Body of pancreas (tissue), 4 donors: ENCODE measurements around the gene ING1. TPM values are rescaled to one million over a fixed set of nuclear protein-coding genes. Genes with fewer than 3 reads are reported as not detected.

Source experiments
- ATAC-seq: fragments of 150-250 bp; one replicate; pipeline ENCODE4 v1.9.1; 2016
- DNase-seq, 4 donors: peaks; one replicate each; pipeline ENCODE4 v3.0.0-alpha.2; 2019
- H3K27ac ChIP-seq, 4 donors: fragments of 200-600 bp; sonication (generic); 1 replicate in 3 of 4; 2 replicates in 1 of 4; pipeline versions ENCODE4 v1.5.1 to v1.6.1; 2016 to 2019; ENCODE audit warnings: mild to moderate bottlenecking in 1 of 4, mixed read lengths in 1 of 4, moderate library complexity in 1 of 4
- H3K27me3 ChIP-seq, 2 donors: fragments of 200-600 bp; sonication (generic); one replicate each; pipeline ENCODE4 v1.6.0; 2016; ENCODE audit warnings: mild to moderate bottlenecking in 1 of 2
- H3K36me3 ChIP-seq, 2 donors: fragments of 200-600 bp; sonication (generic); replicated peaks in 1 of 2; 2 replicates each; pipeline ENCODE4 v1.5.1; 2016; ENCODE audit warnings: low read depth in 2 of 2; ENCODE audit not compliant: insufficient read depth in 1 of 2
- H3K4me1 ChIP-seq: fragments of 200-600 bp; sonication (generic); one replicate; pipeline ENCODE4 v1.6.0; 2016
- H3K4me3 ChIP-seq, 2 donors: fragments of 200-600 bp; sonication (generic); 1 replicate in 1 of 2; 2 replicates in 1 of 2; pipeline ENCODE4 v1.5.1; 2016 to 2019
- H3K9me3 ChIP-seq, 3 donors: fragments of 200-600 bp; sonication (generic); 1 replicate in 2 of 3; 2 replicates in 1 of 3; pipeline ENCODE4 v1.5.1; 2016
- POLR2A ChIP-seq, 3 donors: fragments of 450-650 bp; IDR thresholded peaks; one replicate each; pipeline ENCODE4 v1.6.1; 2016; ENCODE audit warnings: antibody characterized with exemption in 3 of 3, mild to moderate bottlenecking in 2 of 3
- WGBS, 2 donors: methylation state at CpG; one replicate each; pipeline ENCODE4 v1.1.5; 2017; 5-methylcytosine and 5-hydroxymethylcytosine counted together
- intact Hi-C: fragments of 100-400 bp; cut with DNase I; formaldehyde crosslinking; loops from one replicate; pipeline ENCODE4 v1.15.1; 2023
- total RNA-seq, 2 donors: library from RNA; depleted of rRNA; stranded (reverse); fragments of >200 nt; gene quantifications; one replicate each; pipeline ENCODE4 v1.1.0, GENCODE V29; 2016
- TF ChIP-seq, protein P1 (sequence below), 7 experiments: fragments of 450-650 bp in 4 of 7; fragments of 200-600 bp in 3 of 7; sonication (generic) in 3 of 7; IDR thresholded peaks; one replicate each; pipeline ENCODE4 v1.5.1; 2016 to 2019; ENCODE audit warnings: antibody characterized with exemption in 7 of 7

Gene ING1
- total RNA-seq, 2 donors from 2014 or later, result 3.4 to 4.6 TPM

DNA sequence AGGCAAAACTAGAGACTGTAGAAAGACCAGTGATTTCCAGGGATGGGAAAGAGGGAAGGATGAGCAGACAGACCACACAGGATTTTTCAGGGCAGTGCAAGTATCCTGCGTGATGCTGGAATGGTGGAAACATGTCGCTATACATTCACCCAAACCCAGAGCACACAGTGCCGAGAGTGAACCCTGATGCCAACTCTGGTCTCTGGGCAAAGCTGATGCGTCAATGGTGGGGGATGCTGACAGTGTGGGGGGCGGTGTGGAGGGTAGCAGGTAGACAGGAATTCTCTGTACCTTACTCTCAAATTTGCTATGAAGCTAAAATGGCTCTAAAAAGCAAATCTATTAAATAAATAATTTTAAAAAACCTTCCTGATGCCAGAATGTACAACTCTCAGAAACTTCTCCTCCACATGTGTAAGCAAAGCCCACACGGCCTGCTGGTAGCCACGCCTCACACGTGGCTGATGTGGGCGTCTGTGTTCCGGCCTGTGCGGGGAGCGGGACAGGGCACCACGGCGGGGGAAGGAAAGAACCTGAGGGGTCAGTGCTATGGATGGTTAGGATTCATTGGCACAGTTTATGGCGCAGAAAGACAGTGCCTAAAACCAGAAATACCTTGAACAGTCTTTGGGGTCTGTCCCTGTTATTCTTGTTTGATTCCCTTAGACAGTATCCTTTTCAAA is 31.5 kb upstream of the ING1 start:
- Histone ChIP-seq H3K9me3 (no peaks in the 10 kb centered on the region), H3K4me1 (peaks cover 6% of the 10 kb centered on the region), H3K4me3 (no peak overlapping the region), H3K27me3 (no peaks in the 10 kb centered on the region), H3K36me3 (peaks cover 4 to 7% of the 10 kb centered on the region in 2 donors), H3K27ac (no peak overlapping the region)
- intact Hi-C loops, result no loop called here
- WGBS, 2 donors, result 88% methylated on average over 15 of the region's 15 CpGs
- TF ChIP-seq POLR2A (IDR thresholded peaks at IDR 0.05), result no peak
- TF ChIP-seq, protein P1, sequence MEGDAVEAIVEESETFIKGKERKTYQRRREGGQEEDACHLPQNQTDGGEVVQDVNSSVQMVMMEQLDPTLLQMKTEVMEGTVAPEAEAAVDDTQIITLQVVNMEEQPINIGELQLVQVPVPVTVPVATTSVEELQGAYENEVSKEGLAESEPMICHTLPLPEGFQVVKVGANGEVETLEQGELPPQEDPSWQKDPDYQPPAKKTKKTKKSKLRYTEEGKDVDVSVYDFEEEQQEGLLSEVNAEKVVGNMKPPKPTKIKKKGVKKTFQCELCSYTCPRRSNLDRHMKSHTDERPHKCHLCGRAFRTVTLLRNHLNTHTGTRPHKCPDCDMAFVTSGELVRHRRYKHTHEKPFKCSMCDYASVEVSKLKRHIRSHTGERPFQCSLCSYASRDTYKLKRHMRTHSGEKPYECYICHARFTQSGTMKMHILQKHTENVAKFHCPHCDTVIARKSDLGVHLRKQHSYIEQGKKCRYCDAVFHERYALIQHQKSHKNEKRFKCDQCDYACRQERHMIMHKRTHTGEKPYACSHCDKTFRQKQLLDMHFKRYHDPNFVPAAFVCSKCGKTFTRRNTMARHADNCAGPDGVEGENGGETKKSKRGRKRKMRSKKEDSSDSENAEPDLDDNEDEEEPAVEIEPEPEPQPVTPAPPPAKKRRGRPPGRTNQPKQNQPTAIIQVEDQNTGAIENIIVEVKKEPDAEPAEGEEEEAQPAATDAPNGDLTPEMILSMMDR (IDR thresholded peaks at IDR 0.05), result no peak
- DNase-seq (no peak), ATAC-seq (no peak)

DNA sequence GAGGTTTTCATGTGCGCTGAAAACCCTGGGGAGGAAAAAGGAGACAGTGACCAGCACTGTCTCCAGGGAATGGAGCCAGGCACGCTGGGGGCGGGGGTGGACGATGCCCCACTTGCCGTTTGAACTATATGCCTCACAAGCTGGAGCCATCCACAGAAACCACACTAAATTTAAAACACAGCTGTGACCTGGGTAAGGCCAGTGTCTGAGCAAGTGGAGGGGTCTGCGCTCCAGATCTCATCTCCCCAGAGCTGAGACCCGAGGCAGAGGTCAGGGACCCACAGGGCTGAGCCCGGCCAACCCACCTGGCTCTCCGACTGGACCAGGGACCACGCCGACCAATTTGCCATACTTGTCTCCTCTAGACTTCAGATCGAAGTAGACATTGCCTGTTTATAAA is 30.8 kb upstream of the ING1 start:
- Histone ChIP-seq H3K4me1 (peaks cover 6% of the 10 kb centered on the region), H3K4me3 (no peak overlapping the region), H3K27me3 (no peaks in the 10 kb centered on the region), H3K9me3 (no peaks in the 10 kb centered on the region), H3K27ac (no peak overlapping the region), H3K36me3 (peaks cover 4 to 7% of the 10 kb centered on the region in 2 donors)
- ATAC-seq, result no peak
- 84 to 90% methylated on average over 11 to 12 of the region's 12 CpGs for whole genome bisulfite sequencing, 2 donors
- intact Hi-C loops, result no loop called here
- no peak for TF ChIP-seq POLR2A (IDR thresholded peaks at IDR 0.05)
- TF ChIP-seq, protein P1 (IDR thresholded peaks at IDR 0.05), result no peak
- DNase-seq, result no peak

DNA sequence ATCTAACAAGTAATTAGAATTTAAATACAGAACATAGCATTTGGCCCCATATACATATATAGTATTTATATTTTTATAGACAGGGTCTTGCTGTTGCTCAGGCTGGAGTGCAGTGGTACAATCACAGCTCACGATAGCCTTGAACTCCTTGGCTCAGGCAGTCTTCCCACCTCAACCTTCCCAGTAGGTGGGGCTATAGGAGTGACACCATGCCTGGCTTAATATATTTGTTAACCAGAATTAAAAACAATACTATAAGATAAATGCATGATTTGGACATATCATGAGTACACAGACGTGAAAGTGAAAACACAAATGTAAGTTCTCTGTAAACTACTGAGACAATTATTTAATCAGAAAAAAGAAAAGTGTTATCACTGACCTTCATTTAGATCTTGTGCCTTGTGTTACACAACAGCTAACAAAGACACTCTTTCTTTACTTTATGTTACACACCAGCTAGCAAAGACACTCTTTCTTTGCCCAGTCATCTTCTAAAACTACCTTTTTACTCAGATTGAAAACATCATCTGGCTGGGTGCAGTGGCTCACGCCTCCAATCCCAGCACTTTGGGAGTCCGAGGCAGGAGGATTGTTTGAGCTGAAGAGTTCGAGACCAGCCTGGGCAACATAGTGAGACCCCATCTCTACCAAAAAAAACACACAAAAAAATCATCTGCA is 30.2 kb upstream of the ING1 start:
- Histone ChIP-seq H3K4me1 (peaks cover 6% of the 10 kb centered on the region), H3K27me3 (no peaks in the 10 kb centered on the region), H3K9me3 (no peaks in the 10 kb centered on the region), H3K4me3 (no peak overlapping the region), H3K27ac (no peak overlapping the region), H3K36me3 (peaks cover 4 to 7% of the 10 kb centered on the region in 2 donors)
- DNase-seq (peak in 2 of 4 donors; percentile 27 to 32), ATAC-seq (no peak)
- WGBS, 2 donors, result 60 to 67% methylated on average over 5 of the region's 5 CpGs
- intact Hi-C loops, result no loop called here
- no peak for TF ChIP-seq POLR2A (IDR thresholded peaks at IDR 0.05)
- TF ChIP-seq, protein P1 (IDR thresholded peaks at IDR 0.05), result peak in 6 of 7 experiments; percentile 30 to 51 (median 38)

DNA sequence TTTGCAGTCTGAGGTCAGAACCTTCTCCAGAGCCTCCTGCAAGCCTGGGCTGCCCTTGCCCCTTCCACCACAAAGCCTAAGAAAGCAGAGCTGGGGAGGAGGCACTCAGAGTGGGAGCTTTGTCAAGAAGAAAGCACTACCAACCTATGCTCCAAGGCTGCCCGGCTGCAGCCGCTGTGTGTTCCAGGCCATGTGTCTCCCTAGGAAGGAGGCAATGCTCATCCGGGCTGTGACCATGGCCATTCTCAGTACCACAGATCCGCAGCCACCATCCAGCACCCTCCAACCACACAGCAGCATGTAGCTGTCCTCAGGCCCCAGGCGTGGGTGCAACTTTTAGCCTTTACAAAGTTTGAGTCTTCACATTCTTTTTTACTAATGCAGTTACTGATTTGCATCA is 29.6 kb upstream of the ING1 start:
- no peak overlapping the region for H3K27ac ChIP-seq
- no peaks in the 10 kb centered on the region for H3K9me3 ChIP-seq
- H3K4me3 ChIP-seq, result no peak overlapping the region
- H3K4me1 ChIP-seq, result peaks cover 6% of the 10 kb centered on the region
- peaks cover 4 to 6% of the 10 kb centered on the region in 2 donors for H3K36me3 ChIP-seq
- ATAC-seq (no peak), DNase-seq (no peak)
- H3K27me3 ChIP-seq, result no peaks in the 10 kb centered on the region
- 89 to 95% methylated on average over 5 of the region's 5 CpGs for WGBS, 2 donors
- TF ChIP-seq, protein P1 (IDR thresholded peaks at IDR 0.05), result no peak
- no peak for TF ChIP-seq POLR2A (IDR thresholded peaks at IDR 0.05)
- intact Hi-C loops, result no loop called here
